ENCODE measurements around the gene WNT8B. TPM values are rescaled to one million over a fixed set of nuclear protein-coding genes. Genes with fewer than 3 reads are reported as not detected.

WNT8B gene
- total RNA-seq, 4 donors from 2014 or later: not detected

- TF ChIP-seq POLR2A (IDR thresholded peaks at IDR 0.05) (no peak), CTCF (IDR thresholded peaks at IDR 0.05) (peak in 5 of 6 experiments; percentile 49 to 85 (median 76))
- Histone ChIP-seq H3K4me3 (peak overlapping the region in 2 of 4 donors; percentile 47 to 49), H3K27me3 (no peaks in the 10 kb centered on the region), H3K27ac (no peak overlapping the region), H3K36me3 (peaks cover 0 to 20% (median 0%) of the 10 kb centered on the region in 3 donors), H3K4me1 (peaks cover 0 to 12% (median 2%) of the 10 kb centered on the region in 4 donors), H3K9me3 (no peaks in the 10 kb centered on the region)
- peak in 2 of 3 donors; percentile 61 to 87 for DNase-seq
Observed at GRCh38 chr10:100518761-100519241, 56.0 kb downstream of the WNT8B start.

GRCh38 chr10:100519311-100520051 is 56.7 kb downstream of the WNT8B start, which contains the start of gene SEC31B:
TSS of gene SEC31B (minus strand) at chr10:100519861. CDS start at chr10:100516952, 2,909 bp downstream.
- H3K27me3 ChIP-seq: no peaks in the 10 kb centered on the region
- H3K9me3 ChIP-seq: no peaks in the 10 kb centered on the region
- peaks cover 0 to 27% (median 0%) of the 10 kb centered on the region in 3 donors for H3K36me3 ChIP-seq
- no peak for DNase-seq
- no peak within 1 kb of the TSS for H3K27ac ChIP-seq
- peak within 1 kb of the TSS; percentile 4 to 49 (median 34) for H3K4me3 ChIP-seq
- no peak for TF ChIP-seq CTCF (IDR thresholded peaks at IDR 0.05)
- TF ChIP-seq POLR2A (IDR thresholded peaks at IDR 0.05): no peak
- peaks cover 0 to 12% (median 2%) of the 10 kb centered on the region in 4 donors for H3K4me1 ChIP-seq

GRCh38 chr10:100520811-100521210 is 58.0 kb downstream of the WNT8B start:
- no peaks in the 10 kb centered on the region for H3K27me3 ChIP-seq
- TF ChIP-seq CTCF (IDR thresholded peaks at IDR 0.05) (no peak), POLR2A (IDR thresholded peaks at IDR 0.05) (no peak)
- H3K4me3 ChIP-seq: no peak overlapping the region
- no peak overlapping the region for H3K27ac ChIP-seq
- H3K9me3 ChIP-seq: no peaks in the 10 kb centered on the region
- H3K4me1 ChIP-seq: peaks cover 0 to 12% (median 2%) of the 10 kb centered on the region in 4 donors
- DNase-seq: no peak
- H3K36me3 ChIP-seq: peaks cover 0 to 33% (median 0%) of the 10 kb centered on the region in 3 donors

- TF ChIP-seq POLR2A (IDR thresholded peaks at IDR 0.05): no peak
- TF ChIP-seq CTCF (IDR thresholded peaks at IDR 0.05): no peak
- Histone ChIP-seq H3K27ac (no peak overlapping the region), H3K27me3 (no peaks in the 10 kb centered on the region), H3K4me1 (peaks cover 0 to 12% (median 2%) of the 10 kb centered on the region in 4 donors), H3K9me3 (no peaks in the 10 kb centered on the region), H3K36me3 (peaks cover 0 to 48% (median 0%) of the 10 kb centered on the region in 3 donors), H3K4me3 (no peak overlapping the region)
- DNase-seq: no peak
Observed at GRCh38 chr10:100522107-100522801, 59.4 kb downstream of the WNT8B start.

GRCh38 chr10:100522945-100523344 is 60.1 kb downstream of the WNT8B start:
- no peak overlapping the region for H3K4me3 ChIP-seq
- no peak overlapping the region for H3K27ac ChIP-seq
- H3K4me1 ChIP-seq: peaks cover 0 to 16% (median 4%) of the 10 kb centered on the region in 4 donors
- TF ChIP-seq CTCF (IDR thresholded peaks at IDR 0.05): no peak
- TF ChIP-seq POLR2A (IDR thresholded peaks at IDR 0.05): no peak
- H3K36me3 ChIP-seq: peaks cover 0 to 48% (median 0%) of the 10 kb centered on the region in 3 donors
- H3K9me3 ChIP-seq: no peaks in the 10 kb centered on the region
- no peaks in the 10 kb centered on the region for H3K27me3 ChIP-seq
- no peak for DNase-seq
